GM19193 (cell line): ENCODE data around the gene TUBGCP6.

ENCODE experiments used
- POLR2A ChIP-seq: IDR thresholded peaks from 4 replicates; pipeline ENCODE4 v1.6.1; 2011; ENCODE audit not compliant: insufficient read depth, insufficient read length; ENCODE audit errors: extremely low read depth

The TUBGCP6 gene

GRCh38 chr22:50271519-50271970, 26.7 kb upstream of the TUBGCP6 start:
- no peak for TF ChIP-seq POLR2A

GRCh38 chr22:50270666-50271394, 26.0 kb upstream of the TUBGCP6 start:
- TF ChIP-seq POLR2A: no peak

GRCh38 chr22:50269970-50270665, 25.3 kb upstream of the TUBGCP6 start, which contains the start of gene MAPK11:
TSS of gene MAPK11 (minus strand) at chr22:50270380. CDS start at chr22:50270292, 88 bp downstream.
- no peak for TF ChIP-seq POLR2A

- no peak for TF ChIP-seq POLR2A
These were observed 24.7 kb upstream of the TUBGCP6 start for GRCh38 chr22:50269573-50269969.

- no peak for TF ChIP-seq POLR2A
These were observed 23.9 kb upstream of the TUBGCP6 start for GRCh38 chr22:50268655-50269113.

- TF ChIP-seq POLR2A: no peak
These were observed 23.0 kb upstream of the TUBGCP6 start for GRCh38 chr22:50267591-50268390.

- TF ChIP-seq POLR2A: no peak
These were observed 22.2 kb upstream of the TUBGCP6 start for GRCh38 chr22:50266994-50267393.

- no peak for TF ChIP-seq POLR2A
These were observed 20.3 kb upstream of the TUBGCP6 start for GRCh38 chr22:50264946-50265669.

- no peak for TF ChIP-seq POLR2A
These were observed 19.4 kb upstream of the TUBGCP6 start for GRCh38 chr22:50264104-50264745.

- no peak for TF ChIP-seq POLR2A
These were observed 18.3 kb upstream of the TUBGCP6 start for GRCh38 chr22:50262973-50263617.

- TF ChIP-seq POLR2A: no peak
These were observed 17.7 kb upstream of the TUBGCP6 start for GRCh38 chr22:50262460-50262911.

- TF ChIP-seq POLR2A: no peak
These were observed 17.0 kb upstream of the TUBGCP6 start, which contains the start of gene MAPK12 for GRCh38 chr22:50261615-50262459. TSS of gene MAPK12 (minus strand) at chr22:50261683. CDS start at chr22:50261509, 174 bp downstream.
